Subcutaneous abdominal adipose tissue (tissue), 5 donors: Measurements from ENCODE around the gene TSPYL6.
"Not testable (repeated sequence)": the region's sequence is repeated elsewhere in the genome, so short reads cannot be mapped to it uniquely, and the experiment has no call there.

Experiments
- H3K27ac ChIP-seq: one replicate; pipeline ENCODE4 v1.7.0; 2013; ENCODE audit warnings: low read depth, mild to moderate bottlenecking, inconsistent platforms, low read length, moderate library complexity
- H3K27me3 ChIP-seq, 5 donors: one replicate each; pipeline ENCODE4 v1.7.0; 2013; ENCODE audit warnings: low read length in 5 of 5, inconsistent platforms in 1 of 5; ENCODE audit not compliant: control insufficient read depth in 5 of 5, insufficient read depth in 4 of 5
- H3K36me3 ChIP-seq, 5 donors: one replicate each; pipeline ENCODE4 v1.7.0; 2013; ENCODE audit warnings: low read length in 5 of 5; ENCODE audit not compliant: control insufficient read depth in 5 of 5, insufficient read depth in 5 of 5
- H3K4me1 ChIP-seq, 5 donors: one replicate each; pipeline ENCODE4 v1.7.0; 2013; ENCODE audit warnings: low read length in 5 of 5, mild to moderate bottlenecking in 3 of 5, moderate library complexity in 1 of 5; ENCODE audit not compliant: control insufficient read depth in 5 of 5, insufficient read depth in 5 of 5
- H3K4me3 ChIP-seq, 5 donors: one replicate each; pipeline ENCODE4 v1.7.0; 2013; ENCODE audit warnings: low read length in 5 of 5, low read depth in 1 of 5
- H3K9ac ChIP-seq, 5 donors: one replicate each; pipeline ENCODE4 v1.7.0; 2013; ENCODE audit warnings: low read length in 5 of 5, mild to moderate bottlenecking in 4 of 5, moderate library complexity in 3 of 5
- H3K9me3 ChIP-seq, 5 donors: one replicate each; pipeline ENCODE4 v1.7.0; 2013; ENCODE audit warnings: low read length in 5 of 5; ENCODE audit not compliant: control insufficient read depth in 5 of 5
- donor health status: healthy.
- donor health status: healthy.
- donor health status: healthy.
- donor health status: healthy.
- donor health status: healthy.

The TSPYL6 gene

DNA sequence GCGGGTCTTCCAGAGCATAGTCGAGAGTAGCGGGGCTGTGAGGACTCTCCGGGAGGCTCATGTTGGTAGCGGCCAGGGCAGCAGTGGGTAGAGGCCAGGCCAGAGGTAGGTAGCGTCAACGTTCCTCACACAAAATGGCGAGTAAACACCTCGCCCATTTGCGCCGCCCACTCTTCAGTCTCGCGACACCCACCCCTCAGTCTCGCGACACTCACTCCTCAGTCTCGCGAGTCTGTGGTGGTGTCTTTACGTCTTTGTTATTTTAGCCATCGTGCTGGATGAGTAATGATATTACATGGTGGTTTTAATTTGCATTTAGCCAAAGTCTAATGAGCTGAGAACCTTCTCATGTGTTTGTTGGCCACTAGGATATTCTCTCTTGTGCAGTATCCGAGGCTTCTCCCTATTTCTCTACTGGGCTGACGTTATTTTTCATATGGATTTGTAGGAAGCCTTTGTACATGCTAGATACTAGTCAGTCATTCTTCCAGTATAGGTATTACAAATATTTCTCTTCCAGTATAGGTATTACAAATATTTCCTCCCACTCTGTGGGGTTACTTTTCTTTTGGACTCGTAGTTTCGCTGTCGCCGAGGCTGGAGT is at the start of gene TSPYL6:
Gene TSPYL6, minus strand, starts transcription at position 139 of the 604 bp plus-strand sequence. Its CDS starts 78 bp downstream, at position 61.
- Histone ChIP-seq H3K27me3 (no peaks in the 10 kb centered on the region), H3K36me3 (peaks cover 0 to 3% (median 0%) of the 10 kb centered on the region in 5 donors), H3K4me1 (peaks cover 0 to 4% (median 0%) of the 10 kb centered on the region in 5 donors), H3K9me3 (no peaks in the 10 kb centered on the region), H3K27ac (no peak within 1 kb of the TSS), H3K4me3 (no peak within 1 kb of the TSS), H3K9ac (no peak within 1 kb of the TSS)

- peaks cover 0 to 12% (median 0%) of the 10 kb centered on the region in 5 donors for H3K4me1 ChIP-seq
- H3K36me3 ChIP-seq, result peaks cover 0 to 4% (median 0%) of the 10 kb centered on the region in 5 donors
- no peaks in the 10 kb centered on the region for H3K27me3 ChIP-seq
These were observed 47.6 kb upstream of the TSPYL6 start for GRCh38 chr2:54303631-54304030.

DNA sequence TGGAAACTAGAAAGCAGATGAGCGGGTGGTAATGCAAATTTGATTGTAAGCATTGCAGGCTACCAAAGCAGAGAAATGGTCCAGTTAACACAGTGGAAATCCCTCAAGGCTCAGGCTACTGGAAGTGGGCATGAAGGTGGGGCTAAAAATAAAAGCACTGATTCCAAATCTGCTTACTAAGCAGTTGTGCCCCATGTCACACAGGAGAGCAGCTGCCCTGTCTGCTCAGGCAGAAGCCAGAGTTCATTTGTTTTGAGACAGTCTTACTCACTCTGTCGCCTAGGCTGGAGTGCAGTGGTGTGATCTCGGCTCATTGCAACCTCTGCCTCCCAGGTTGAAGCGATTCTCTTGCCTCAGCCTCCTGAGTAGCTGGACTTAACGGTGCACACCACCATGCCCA is 42.5 kb upstream of the TSPYL6 start:
- Histone ChIP-seq H3K4me1 (peaks cover 0 to 7% (median 0%) of the 10 kb centered on the region in 5 donors), H3K4me3 (no peak overlapping the region), H3K9me3 (no peaks in the 10 kb centered on the region), H3K27ac (no peak overlapping the region), H3K36me3 (no peaks in the 10 kb centered on the region), H3K9ac (no peak overlapping the region), H3K27me3 (no peaks in the 10 kb centered on the region)

More at GRCh38 chr2:54303631-54304030, 47.6 kb upstream of the TSPYL6 start:
- Histone ChIP-seq H3K27ac (no peak overlapping the region), H3K9me3 (no peaks in the 10 kb centered on the region), H3K4me3 (no peak overlapping the region), H3K9ac (no peak overlapping the region)

GRCh38 chr2:54295911-54296310 is 39.9 kb upstream of the TSPYL6 start:
- H3K27me3 ChIP-seq, result no peaks in the 10 kb centered on the region
- H3K4me1 ChIP-seq, result peaks cover 0 to 4% (median 0%) of the 10 kb centered on the region in 5 donors
- H3K27ac ChIP-seq, result no peak overlapping the region
- no peak overlapping the region for H3K9ac ChIP-seq
- no peaks in the 10 kb centered on the region for H3K36me3 ChIP-seq
- H3K4me3 ChIP-seq, result no peak overlapping the region
- H3K9me3 ChIP-seq, result no peaks in the 10 kb centered on the region

DNA sequence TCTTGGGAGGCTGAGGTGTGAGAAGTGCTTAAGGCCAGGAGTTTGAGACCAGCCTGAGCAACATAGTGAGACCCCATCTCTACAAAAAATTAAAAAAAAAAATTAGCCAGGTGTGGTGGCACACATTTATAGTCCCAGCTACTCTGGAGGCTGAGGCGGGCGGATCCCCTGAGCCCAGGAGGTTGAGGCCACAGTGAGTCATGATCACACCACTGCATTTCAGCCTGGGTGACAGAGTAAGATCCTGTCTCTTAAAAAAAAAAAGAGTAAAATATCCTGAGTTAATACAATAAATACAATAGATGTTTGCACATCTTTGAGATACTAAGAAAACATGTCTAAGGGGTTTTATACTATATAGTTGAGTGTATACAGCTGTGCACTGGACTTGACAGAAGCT is 38.6 kb upstream of the TSPYL6 start:
- not testable (repeated sequence) for H3K27me3 ChIP-seq, H3K4me3 ChIP-seq, H3K9me3 ChIP-seq, H3K9ac ChIP-seq, H3K4me1 ChIP-seq, H3K36me3 ChIP-seq, H3K27ac ChIP-seq

DNA sequence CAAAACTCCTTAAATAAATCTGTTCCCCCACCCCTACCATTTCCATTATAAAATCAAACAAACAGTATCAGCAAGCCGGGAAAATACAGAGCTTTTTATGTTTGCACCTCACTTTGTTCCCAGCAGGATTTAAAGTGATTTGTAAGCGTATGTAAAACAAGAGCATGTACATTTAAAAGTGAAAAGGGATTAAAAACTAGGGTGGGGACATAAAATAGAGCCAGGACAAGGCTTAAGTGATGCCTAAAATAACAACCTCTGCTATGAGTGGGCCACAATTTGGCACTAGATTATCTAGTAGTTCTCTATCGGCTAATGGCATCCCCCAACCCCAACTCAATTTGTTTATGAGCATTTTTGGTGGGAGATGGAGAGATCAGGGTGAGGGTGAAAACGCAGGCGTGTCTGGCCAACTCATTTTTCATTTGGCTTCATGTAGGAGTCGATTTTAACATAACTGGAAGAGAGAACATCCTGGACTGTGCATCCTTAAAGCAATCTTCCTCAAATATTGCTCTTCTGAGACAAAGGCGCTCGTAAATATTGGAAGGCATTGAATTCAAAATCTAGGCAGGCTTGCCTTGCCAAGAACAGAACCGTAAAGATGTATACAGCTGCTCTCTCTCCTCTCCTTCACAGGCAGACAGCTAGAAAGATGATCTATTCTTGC is 34.5 kb upstream of the TSPYL6 start:
- H3K36me3 ChIP-seq, result no peaks in the 10 kb centered on the region
- H3K9me3 ChIP-seq, result peaks cover 0 to 3% (median 0%) of the 10 kb centered on the region in 5 donors
- no peak overlapping the region for H3K27ac ChIP-seq
- H3K27me3 ChIP-seq, result no peaks in the 10 kb centered on the region
- H3K4me1 ChIP-seq, result peaks cover 0 to 11% (median 2%) of the 10 kb centered on the region in 5 donors
- no peak overlapping the region for H3K9ac ChIP-seq
- H3K4me3 ChIP-seq, result no peak overlapping the region

DNA sequence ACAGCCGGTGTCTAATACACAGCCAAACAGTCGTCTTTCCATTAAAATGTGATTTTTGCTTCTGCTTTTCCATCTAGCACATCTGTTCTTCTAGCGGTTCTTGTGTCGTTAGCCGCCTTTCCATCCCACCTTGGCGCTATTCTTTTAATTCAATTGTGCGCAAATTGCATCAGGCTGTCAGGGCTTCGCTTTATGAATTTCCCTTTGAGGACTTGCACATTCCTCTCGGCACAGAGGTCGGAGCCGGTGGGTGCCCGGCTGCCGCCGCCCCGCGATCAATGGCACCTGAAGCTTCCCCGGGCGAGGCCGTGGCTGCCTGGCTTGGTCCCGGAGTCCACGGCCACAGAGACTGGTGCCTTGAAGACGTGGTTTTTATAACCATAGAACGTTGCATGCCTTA is 33.9 kb upstream of the TSPYL6 start:
- Histone ChIP-seq H3K27me3 (no peaks in the 10 kb centered on the region), H3K36me3 (no peaks in the 10 kb centered on the region), H3K27ac (no peak overlapping the region), H3K9ac (no peak overlapping the region), H3K4me1 (peaks cover 0 to 11% (median 2%) of the 10 kb centered on the region in 5 donors), H3K9me3 (peaks cover 0 to 4% (median 0%) of the 10 kb centered on the region in 5 donors), H3K4me3 (no peak overlapping the region)

- Histone ChIP-seq H3K27me3 (no peaks in the 10 kb centered on the region), H3K27ac (no peak overlapping the region), H3K4me3 (no peak overlapping the region), H3K9me3 (peaks cover 0 to 4% (median 0%) of the 10 kb centered on the region in 5 donors), H3K36me3 (no peaks in the 10 kb centered on the region), H3K4me1 (peaks cover 0 to 11% (median 2%) of the 10 kb centered on the region in 5 donors), H3K9ac (no peak overlapping the region)
These were observed 31.5 kb upstream of the TSPYL6 start for GRCh38 chr2:54287532-54287931.

DNA sequence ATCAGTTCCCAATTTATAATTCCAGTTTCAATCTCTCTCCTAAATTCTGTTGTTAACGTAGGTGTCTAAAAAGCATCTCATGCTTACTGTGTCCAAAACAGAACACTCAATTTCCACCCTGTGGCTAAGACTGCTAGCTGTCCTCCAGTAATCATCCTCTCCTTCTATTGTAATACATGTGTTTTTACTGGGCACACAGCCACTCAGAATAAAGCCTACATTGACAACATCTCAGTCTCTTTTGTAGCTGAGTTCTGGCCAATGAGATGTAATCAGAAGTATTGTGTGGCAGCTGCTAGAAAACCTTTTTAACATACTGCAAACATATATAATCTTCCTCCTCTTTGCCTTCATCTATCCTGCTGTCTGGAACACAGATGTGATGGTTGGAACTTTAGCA is 29.4 kb upstream of the TSPYL6 start:
- Histone ChIP-seq H3K36me3 (no peaks in the 10 kb centered on the region), H3K9me3 (peaks cover 0 to 4% (median 0%) of the 10 kb centered on the region in 5 donors), H3K27me3 (no peaks in the 10 kb centered on the region), H3K9ac (no peak overlapping the region), H3K4me1 (peaks cover 0 to 11% (median 2%) of the 10 kb centered on the region in 5 donors), H3K4me3 (no peak overlapping the region), H3K27ac (no peak overlapping the region)

- Histone ChIP-seq H3K27me3 (no peaks in the 10 kb centered on the region), H3K36me3 (no peaks in the 10 kb centered on the region), H3K4me3 (no peak overlapping the region), H3K9ac (no peak overlapping the region), H3K4me1 (peaks cover 0 to 11% (median 2%) of the 10 kb centered on the region in 5 donors), H3K27ac (no peak overlapping the region), H3K9me3 (peaks cover 0 to 4% (median 0%) of the 10 kb centered on the region in 5 donors)
These were observed 28.8 kb upstream of the TSPYL6 start for GRCh38 chr2:54284826-54285225.
